GM12878 (cell line): ENCODE measurements around the gene PRKCE. TPM values are rescaled to one million over a fixed set of nuclear protein-coding genes. Genes with fewer than 3 reads are reported as not detected.

Experiments
- ATAC-seq: fragments of 200-7000 bp; cut with Tn5 transposase; 3 replicates; pipeline ENCODE4 v1.9.1; 2020; ENCODE audit warnings: mild to moderate bottlenecking, moderate library complexity
- BruUV-seq: library from RNA; stranded (reverse); fragments of 400-500 nt; replicated peaks from 2 replicates; lab custom pipeline; 2021; lab: Mats Ljungman, UMichigan
- CTCF ChIA-PET: fragments of 300-600 bp; sonication (Branson Sonifier 250); formaldehyde crosslinking; extraction: SDS; loops from one replicate; lab custom pipeline; 2021; ENCODE audit warnings: inconsistent platforms; lab: Yijun Ruan, JAX
- POLR2A ChIA-PET: fragments of 350-600 bp; formaldehyde crosslinking; extraction: SDS; loops from one replicate; lab custom pipeline; 2021; ENCODE audit warnings: inconsistent platforms; lab: Charles Lee
- RAD21 ChIA-PET: fragments of 300-600 bp; sonication (Branson Sonifier 250); formaldehyde crosslinking; loops from one replicate; lab custom pipeline; 2023; ENCODE audit warnings: antibody characterized with exemption; ENCODE audit not compliant: unreplicated experiment; lab: Charles Lee
- SMC1A ChIA-PET: fragments of 300-600 bp; sonication (Branson Sonifier 250); formaldehyde crosslinking; loops from one replicate; lab custom pipeline; 2023; ENCODE audit not compliant: unreplicated experiment, uncharacterized antibody; lab: Charles Lee
- DNase-seq: peaks from one replicate; pipeline ENCODE4 v3.0.0-alpha.2; 2011; ENCODE audit warnings: low read depth, low spot score
- FAIRE-seq: peaks from 3 replicates; lab custom pipeline; 2011; peaks lifted over from hg19 to GRCh38; lab: Jason Lieb, UNC
- H2AFZ ChIP-seq: 2 replicates; pipeline ENCODE4 v1.6.0; 2011; ENCODE audit warnings: low read depth, low read length, control low read depth; ENCODE audit not compliant: control insufficient read depth
- H3K27ac ChIP-seq: 2 replicates; pipeline ENCODE4 v1.5.1; 2011; ENCODE audit warnings: control low read depth; ENCODE audit not compliant: control insufficient read depth, insufficient read depth
- H3K27me3 ChIP-seq, 2 experiments: replicated peaks in 1 of 2; 2 replicates each; pipeline versions ENCODE4 v1.6.0 to v1.6.1; 2011; ENCODE audit warnings: low read length in 1 of 2; ENCODE audit not compliant: control insufficient read depth in 2 of 2, insufficient read depth in 2 of 2
- H3K36me3 ChIP-seq, 2 experiments: 2 replicates each; pipeline ENCODE4 v1.5.1; 2011; ENCODE audit warnings: low read length in 1 of 2; ENCODE audit not compliant: control insufficient read depth in 2 of 2, insufficient read depth in 2 of 2
- H3K4me1 ChIP-seq: 2 replicates; pipeline ENCODE4 v1.6.1; 2011; ENCODE audit warnings: mild to moderate bottlenecking, low read length, moderate library complexity, mixed read lengths; ENCODE audit not compliant: control insufficient read depth, insufficient read depth
- H3K4me2 ChIP-seq: 2 replicates; pipeline ENCODE4 v1.6.0; 2011; ENCODE audit warnings: control low read depth; ENCODE audit not compliant: control insufficient read depth, insufficient read depth
- H3K4me3 ChIP-seq: fragments of 200-600 bp; sonication (generic); 2 replicates; pipeline ENCODE4 v1.5.1; 2016
- H3K79me2 ChIP-seq: 2 replicates; pipeline ENCODE4 v1.6.0; 2011; ENCODE audit warnings: low read length; ENCODE audit not compliant: control insufficient read depth, insufficient read depth
- H3K9ac ChIP-seq: 2 replicates; pipeline ENCODE4 v1.8.0; 2011; ENCODE audit warnings: low read length, control low read depth, mixed read lengths; ENCODE audit not compliant: control insufficient read depth, insufficient read depth
- H3K9me3 ChIP-seq: replicated peaks from 3 replicates; pipeline ENCODE4 v1.5.1; 2011; ENCODE audit warnings: mild to moderate bottlenecking, low read length; ENCODE audit not compliant: control insufficient read depth, insufficient read depth
- H4K20me1 ChIP-seq: 2 replicates; pipeline ENCODE4 v1.6.0; 2011; ENCODE audit not compliant: control insufficient read depth, insufficient read depth
- IKZF2 ChIP-seq, 2 experiments: fragments of 450-650 bp; IDR thresholded peaks; 2 replicates each; pipeline ENCODE4 v1.6.1; 2017; ENCODE audit warnings: mild to moderate bottlenecking in 2 of 2, moderate library complexity in 2 of 2
- KLF5 ChIP-seq: fragments of 450-650 bp; IDR thresholded peaks from 2 replicates; pipeline ENCODE4 v1.6.1; 2014; ENCODE audit warnings: mild to moderate bottlenecking; ENCODE audit not compliant: partially characterized antibody
- PAX8 ChIP-seq: fragments of 450-650 bp; IDR thresholded peaks from 2 replicates; pipeline ENCODE4 v1.6.1; 2017; ENCODE audit warnings: mild to moderate bottlenecking, moderate library complexity
- POLR2A ChIP-seq: IDR thresholded peaks from 2 replicates; pipeline ENCODE4 v1.6.1; 2011; ENCODE audit warnings: low read depth, mild to moderate bottlenecking, low read length
- RAD51 ChIP-seq: fragments of 450-650 bp; IDR thresholded peaks from 2 replicates; pipeline ENCODE4 v1.6.1; 2016; ENCODE audit warnings: moderate library complexity, mild to moderate bottlenecking, inconsistent platforms
- SMC3 ChIP-seq: IDR thresholded peaks from 2 replicates; pipeline ENCODE4 v1.6.1; 2011; ENCODE audit warnings: low read length, improper control_type of control experiment, borderline replicate concordance
- SREBF2 ChIP-seq: IDR thresholded peaks from 2 replicates; pipeline ENCODE4 v1.6.1; 2012; ENCODE audit warnings: mild to moderate bottlenecking, low read length
- SRF ChIP-seq, 2 experiments: IDR thresholded peaks; 2 replicates each; pipeline ENCODE4 v1.6.1; 2011; ENCODE audit warnings: low read depth in 2 of 2, low read length in 2 of 2, mild to moderate bottlenecking in 1 of 2, moderate library complexity in 1 of 2
- ZNF274 ChIP-seq: IDR thresholded peaks from one replicate; pipeline ENCODE4 v1.8.0; 2011; ENCODE audit not compliant: insufficient read length, insufficient read depth
- WGBS: methylation state at CpG from one replicate; pipeline ENCODE4 v1.1.6; 2016; ENCODE audit warnings: low lambda C conversion rate; ENCODE audit not compliant: insufficient replicate concordance, insufficient coverage; ENCODE audit errors: missing lambda C conversion rate; 5-methylcytosine and 5-hydroxymethylcytosine counted together
- in situ Hi-C: fragments of 300-500 bp; cut with MboI; formaldehyde crosslinking; loops from 9 replicates; pipeline ENCODE4 v1.14.3; 2018; ENCODE audit warnings: mixed read lengths
- intact Hi-C: fragments of 100-400 bp; cut with micrococcal nuclease; formaldehyde crosslinking; loops from one replicate; pipeline ENCODE4 v1.14.2; 2022; ENCODE audit not compliant: unreplicated experiment
- polyA plus RNA-seq, 11 experiments: library from polyadenylated mRNA; depleted of rRNA in 4 of 11; unstranded in 6 of 11; stranded (reverse) in 5 of 11; fragments of >200 nt; fragmentation: Nextera tagmentation in 4 of 11; fragmentation: Illumina TruSeq in 1 of 11; extraction: Ambion mirVana in 4 of 11; extraction: Trizol in 1 of 11; gene quantifications; 1 replicate in 1 of 11; 2 replicates in 10 of 11; pipeline versions ENCODE4 v1.2.1 to v1.2.3, GENCODE V29; 2011 to 2016; ENCODE audit warnings: inconsistent platforms in 2 of 11, missing spikeins in 2 of 11, low read depth in 1 of 11
- total RNA-seq, 4 experiments: library from RNA; depleted of rRNA in 3 of 4; stranded (reverse); fragments of >200 nt in 3 of 4; fragmentation: Illumina TruSeq in 1 of 4; extraction: Trizol in 1 of 4; gene quantifications; 2 replicates each; pipeline versions ENCODE4 v1.2.1 to v1.2.3, GENCODE V29; 2013 to 2021
- TF ChIP-seq, protein P1 (sequence below): IDR thresholded peaks from 2 replicates; pipeline ENCODE4 v1.6.1; 2011; ENCODE audit warnings: low read depth, mild to moderate bottlenecking, low read length, moderate library complexity, borderline replicate concordance; ENCODE audit errors: extremely low read depth
- TF ChIP-seq, protein P2 (sequence below), 3 experiments: IDR thresholded peaks in 2 of 3; conservative IDR thresholded peaks in 1 of 3; 2 replicates each; pipeline ENCODE4 v1.5.1; 2011; ENCODE audit warnings: low read depth in 3 of 3, low read length in 3 of 3, mild to moderate bottlenecking in 3 of 3, control low read depth in 2 of 3, moderate library complexity in 2 of 3, inconsistent platforms in 1 of 3, mixed read lengths in 1 of 3; ENCODE audit not compliant: control insufficient read depth in 2 of 3, insufficient read depth in 1 of 3; ENCODE audit errors: extremely low read depth in 1 of 3
- TF ChIP-seq, protein P3 (sequence below): fragments of 450-650 bp; IDR thresholded peaks from 2 replicates; pipeline ENCODE4 v1.6.1; 2017; ENCODE audit warnings: mild to moderate bottlenecking, moderate library complexity
- TF ChIP-seq, protein P4 (sequence below): IDR thresholded peaks from 2 replicates; pipeline ENCODE4 v1.6.1; 2012; ENCODE audit warnings: low read depth, low read length, improper control_type of control experiment

The PRKCE gene
- total and polyA plus RNA-seq, 10 of the 15 experiments (the other 5 are each of a cell fraction or from before 2014, with no cell fraction given): 2.6 to 28.2 (median 11.3) TPM

DNA sequence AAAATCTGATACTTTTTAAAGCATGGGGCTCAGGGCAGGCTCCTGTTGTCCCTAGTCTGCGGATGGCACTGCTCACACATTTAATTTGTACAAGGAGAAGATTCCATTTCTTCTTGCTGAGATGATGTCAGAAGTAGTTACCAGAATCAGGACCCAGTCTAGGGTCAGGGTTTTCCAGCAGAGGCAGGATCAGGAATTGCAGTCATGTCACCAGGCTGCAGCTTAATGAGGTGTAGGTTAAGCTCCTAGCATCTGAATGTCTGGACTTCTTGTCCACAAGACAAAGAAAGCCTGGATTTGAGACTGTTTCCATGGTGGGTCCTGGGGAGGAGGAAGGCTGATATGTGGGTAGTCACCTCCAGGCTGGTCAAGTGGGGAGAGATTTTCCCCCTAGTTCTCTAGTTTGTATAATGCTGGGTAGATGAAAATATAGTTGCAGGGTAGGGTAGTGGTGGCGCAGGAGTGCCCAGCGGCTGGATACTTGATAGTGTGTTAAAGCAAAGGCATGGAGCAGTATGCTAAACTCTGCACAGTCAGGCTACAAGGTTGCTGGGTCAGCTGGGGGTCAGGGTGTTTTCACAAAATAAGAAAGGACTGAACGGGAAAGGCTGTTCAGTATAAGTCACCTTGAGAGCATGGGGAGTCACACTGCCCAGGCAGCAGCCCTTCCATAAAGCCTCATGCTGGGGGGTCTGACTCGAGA is 148.4 kb downstream of the PRKCE start:
- TF ChIP-seq SMC3: no peak
- TF ChIP-seq SREBF2: no peak
- TF ChIP-seq KLF5: no peak
- no peak for TF ChIP-seq RAD51
- TF ChIP-seq, protein P1, sequence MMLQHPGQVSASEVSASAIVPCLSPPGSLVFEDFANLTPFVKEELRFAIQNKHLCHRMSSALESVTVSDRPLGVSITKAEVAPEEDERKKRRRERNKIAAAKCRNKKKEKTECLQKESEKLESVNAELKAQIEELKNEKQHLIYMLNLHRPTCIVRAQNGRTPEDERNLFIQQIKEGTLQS: no peak
- TF ChIP-seq, protein P2, sequence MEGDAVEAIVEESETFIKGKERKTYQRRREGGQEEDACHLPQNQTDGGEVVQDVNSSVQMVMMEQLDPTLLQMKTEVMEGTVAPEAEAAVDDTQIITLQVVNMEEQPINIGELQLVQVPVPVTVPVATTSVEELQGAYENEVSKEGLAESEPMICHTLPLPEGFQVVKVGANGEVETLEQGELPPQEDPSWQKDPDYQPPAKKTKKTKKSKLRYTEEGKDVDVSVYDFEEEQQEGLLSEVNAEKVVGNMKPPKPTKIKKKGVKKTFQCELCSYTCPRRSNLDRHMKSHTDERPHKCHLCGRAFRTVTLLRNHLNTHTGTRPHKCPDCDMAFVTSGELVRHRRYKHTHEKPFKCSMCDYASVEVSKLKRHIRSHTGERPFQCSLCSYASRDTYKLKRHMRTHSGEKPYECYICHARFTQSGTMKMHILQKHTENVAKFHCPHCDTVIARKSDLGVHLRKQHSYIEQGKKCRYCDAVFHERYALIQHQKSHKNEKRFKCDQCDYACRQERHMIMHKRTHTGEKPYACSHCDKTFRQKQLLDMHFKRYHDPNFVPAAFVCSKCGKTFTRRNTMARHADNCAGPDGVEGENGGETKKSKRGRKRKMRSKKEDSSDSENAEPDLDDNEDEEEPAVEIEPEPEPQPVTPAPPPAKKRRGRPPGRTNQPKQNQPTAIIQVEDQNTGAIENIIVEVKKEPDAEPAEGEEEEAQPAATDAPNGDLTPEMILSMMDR (IDR thresholded peaks at IDR 0.05 in 2 of 3, conservative IDR thresholded peaks at IDR 0.05 in 1 of 3; ENCODE audit: control insufficient read depth in 2 of 3, extremely low read depth in 1 of 3, insufficient read depth in 1 of 3, low read depth in 3 of 3, low read length in 3 of 3): no peak
- no peak for TF ChIP-seq ZNF274
- TF ChIP-seq, protein P3, sequence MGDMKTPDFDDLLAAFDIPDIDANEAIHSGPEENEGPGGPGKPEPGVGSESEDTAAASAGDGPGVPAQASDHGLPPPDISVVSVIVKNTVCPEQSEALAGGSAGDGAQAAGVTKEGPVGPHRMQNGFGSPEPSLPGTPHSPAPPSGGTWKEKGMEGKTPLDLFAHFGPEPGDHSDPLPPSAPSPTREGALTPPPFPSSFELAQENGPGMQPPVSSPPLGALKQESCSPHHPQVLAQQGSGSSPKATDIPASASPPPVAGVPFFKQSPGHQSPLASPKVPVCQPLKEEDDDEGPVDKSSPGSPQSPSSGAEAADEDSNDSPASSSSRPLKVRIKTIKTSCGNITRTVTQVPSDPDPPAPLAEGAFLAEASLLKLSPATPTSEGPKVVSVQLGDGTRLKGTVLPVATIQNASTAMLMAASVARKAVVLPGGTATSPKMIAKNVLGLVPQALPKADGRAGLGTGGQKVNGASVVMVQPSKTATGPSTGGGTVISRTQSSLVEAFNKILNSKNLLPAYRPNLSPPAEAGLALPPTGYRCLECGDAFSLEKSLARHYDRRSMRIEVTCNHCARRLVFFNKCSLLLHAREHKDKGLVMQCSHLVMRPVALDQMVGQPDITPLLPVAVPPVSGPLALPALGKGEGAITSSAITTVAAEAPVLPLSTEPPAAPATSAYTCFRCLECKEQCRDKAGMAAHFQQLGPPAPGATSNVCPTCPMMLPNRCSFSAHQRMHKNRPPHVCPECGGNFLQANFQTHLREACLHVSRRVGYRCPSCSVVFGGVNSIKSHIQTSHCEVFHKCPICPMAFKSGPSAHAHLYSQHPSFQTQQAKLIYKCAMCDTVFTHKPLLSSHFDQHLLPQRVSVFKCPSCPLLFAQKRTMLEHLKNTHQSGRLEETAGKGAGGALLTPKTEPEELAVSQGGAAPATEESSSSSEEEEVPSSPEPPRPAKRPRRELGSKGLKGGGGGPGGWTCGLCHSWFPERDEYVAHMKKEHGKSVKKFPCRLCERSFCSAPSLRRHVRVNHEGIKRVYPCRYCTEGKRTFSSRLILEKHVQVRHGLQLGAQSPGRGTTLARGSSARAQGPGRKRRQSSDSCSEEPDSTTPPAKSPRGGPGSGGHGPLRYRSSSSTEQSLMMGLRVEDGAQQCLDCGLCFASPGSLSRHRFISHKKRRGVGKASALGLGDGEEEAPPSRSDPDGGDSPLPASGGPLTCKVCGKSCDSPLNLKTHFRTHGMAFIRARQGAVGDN: no peak
- no peak for TF ChIP-seq IKZF2 (IDR thresholded peaks at IDR 0.05)
- no peak for TF ChIP-seq PAX8
- TF ChIP-seq POLR2A: no peak
- no peak for TF ChIP-seq SRF (IDR thresholded peaks at IDR 0.05; ENCODE audit: low read depth in 2 of 2, low read length in 2 of 2)
- TF ChIP-seq, protein P4, sequence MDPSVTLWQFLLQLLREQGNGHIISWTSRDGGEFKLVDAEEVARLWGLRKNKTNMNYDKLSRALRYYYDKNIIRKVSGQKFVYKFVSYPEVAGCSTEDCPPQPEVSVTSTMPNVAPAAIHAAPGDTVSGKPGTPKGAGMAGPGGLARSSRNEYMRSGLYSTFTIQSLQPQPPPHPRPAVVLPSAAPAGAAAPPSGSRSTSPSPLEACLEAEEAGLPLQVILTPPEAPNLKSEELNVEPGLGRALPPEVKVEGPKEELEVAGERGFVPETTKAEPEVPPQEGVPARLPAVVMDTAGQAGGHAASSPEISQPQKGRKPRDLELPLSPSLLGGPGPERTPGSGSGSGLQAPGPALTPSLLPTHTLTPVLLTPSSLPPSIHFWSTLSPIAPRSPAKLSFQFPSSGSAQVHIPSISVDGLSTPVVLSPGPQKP: no peak
- Histone ChIP-seq H3K4me3 (no peak overlapping the region), H3K27ac (no peak overlapping the region), H4K20me1 (no peaks in the 10 kb centered on the region), H2AFZ (no peak overlapping the region), H3K9me3 (no peaks in the 10 kb centered on the region), H3K4me1 (no peaks in the 10 kb centered on the region), H3K79me2 (no peaks in the 10 kb centered on the region), H3K4me2 (no peak overlapping the region), H3K27me3 (no peaks in the 10 kb centered on the region), H3K36me3 (no peaks in the 10 kb centered on the region; a peak in 1 of 4 replicates), H3K9ac (no peak overlapping the region)
- peak; percentile 27 for FAIRE-seq
- in situ Hi-C loops: no loop called here
- CTCF ChIA-PET: interaction anchor here (0.7 to 1.5 kb wide), 4 partner anchors 11 to 150 kb away, joined by 3 to 4 read pairs (median 3); no protein-coding TSS in a partner anchor
- WGBS: 71% methylated on average over 5 of the region's 5 CpGs
- intact Hi-C loops: no loop called here
- POLR2A ChIA-PET: no interaction called here
- DNase-seq: no peak
- BruUV-seq: no TSS peak
- no peak for ATAC-seq
- SMC1A ChIA-PET: interaction anchor here (0.9 to 3.5 kb wide), 2 partner anchors 11 to 150 kb away, joined by 3 to 21 read pairs; no protein-coding TSS in a partner anchor
- RAD21 ChIA-PET: no interaction called here
